ENCODE data around the gene HES5. TPM values are rescaled to one million over a fixed set of nuclear protein-coding genes. Genes with fewer than 3 reads are reported as not detected.

Gene HES5
- total RNA-seq, 4 donors from 2014 or later: not detected

Other genes with a start within 250 kb of the HES5 start
- 10 to 100 TPM; 23.3 to 45.3 (median 33.8) TPM for gene MORN1, start 138.7 kb downstream of the HES5 start, total RNA-seq
- 100 to 1,000 TPM in 1 of 4 donors, 10 to 100 TPM in 3; 73.5 to 101 (median 83.7) TPM for gene RER1, start 138.4 kb downstream of the HES5 start, total RNA-seq
- 10 to 100 TPM; 25.0 to 35.2 (median 33.5) TPM for gene PEX10, start 117.7 kb downstream of the HES5 start, total RNA-seq
- 1 to 10 TPM in 2 of 4 donors, under 1 TPM in 2; 0.29 to 2.2 (median 0.76) TPM for gene PLCH2, start 54.0 kb downstream of the HES5 start, total RNA-seq
- gene PANK4, start 3.7 kb downstream of the HES5 start, total RNA-seq: 10 to 100 TPM; 29.3 to 39.9 (median 38.0) TPM
- 10 to 100 TPM; 36.3 to 47.5 (median 46.7) TPM for gene TNFRSF14, start 26.1 kb upstream of the HES5 start, total RNA-seq
- 10 to 100 TPM; 14.6 to 24.7 (median 18.0) TPM for gene PRXL2B, start 56.5 kb upstream of the HES5 start, total RNA-seq
- 1 to 10 TPM in 2 of 4 donors, under 1 TPM in 1, not detected in 1; 0.98 to 2.5 (median 2.0) TPM for gene MMEL1, start 102.8 kb upstream of the HES5 start, total RNA-seq